ENCODE measurements around the gene KCNQ4. TPM values are rescaled to one million over a fixed set of nuclear protein-coding genes. Genes with fewer than 3 reads are reported as not detected.

The KCNQ4 gene
- total RNA-seq, 1 experiment from 2014 or later, result not detected

- POLR2A ChIA-PET, result interaction anchor here (0.5 to 1.9 kb wide), 7 partner anchors 10 to 383 kb away, joined by 3 to 8 read pairs (median 3); partner anchors contain the start of gene NFYC
- Mint-ChIP-seq H3K27me3 (ENCODE audit: insufficient read depth, unreplicated experiment) (no peaks in the 10 kb centered on the region), H3K4me1 (ENCODE audit: insufficient read depth, unreplicated experiment) (peaks cover 6% of the 10 kb centered on the region), H3K27ac (ENCODE audit: low read depth, unreplicated experiment) (no peak overlapping the region), H3K4me3 (ENCODE audit: unreplicated experiment) (no peak overlapping the region), H3K9me3 (ENCODE audit: unreplicated experiment) (no peaks in the 10 kb centered on the region), H3K36me3 (ENCODE audit: insufficient read depth, unreplicated experiment) (peaks cover 75% of the 10 kb centered on the region)
- CTCF ChIA-PET, result interaction anchor here (0.6 to 5.3 kb wide), 12 partner anchors 7 to 210 kb away, joined by 3 to 47 read pairs (median 4); no protein-coding TSS in a partner anchor
- intact Hi-C loops (cut with micrococcal nuclease), result no loop called here
- no peak for TF ChIP-seq CTCF (IDR thresholded peaks at IDR 0.05; ENCODE audit: unreplicated experiment)
- DNase-seq (ENCODE audit: unreplicated experiment), result no peak
- BruUV-seq (replicated peaks), result no TSS peak
Measured at GRCh38 chr1:40772146-40772955, 11.2 kb upstream of the KCNQ4 start.

- BruUV-seq (replicated peaks), result no TSS peak
- H3K36me3 Mint-ChIP-seq (ENCODE audit: insufficient read depth, unreplicated experiment), result peaks cover 60% of the 10 kb centered on the region
Measured at GRCh38 chr1:40773748-40774265, 9.8 kb upstream of the KCNQ4 start.

GRCh38 chr1:40774266-40774998, 9.2 kb upstream of the KCNQ4 start:
- POLR2A ChIA-PET, result interaction anchor here (0.6 to 1.5 kb wide), 9 partner anchors 10 to 178 kb away, joined by 3 to 6 read pairs (median 4); partner anchors contain the start of gene NFYC
- no peaks in the 10 kb centered on the region for H3K9me3 Mint-ChIP-seq (ENCODE audit: unreplicated experiment)
- no TSS peak for BruUV-seq (replicated peaks)
- no peaks in the 10 kb centered on the region for H3K27me3 Mint-ChIP-seq (ENCODE audit: insufficient read depth, unreplicated experiment)
- DNase-seq (ENCODE audit: unreplicated experiment), result peak; percentile 52
- CTCF ChIA-PET, result interaction anchor here (0.6 to 5.3 kb wide), 28 partner anchors 8 to 187 kb away, joined by 3 to 47 read pairs (median 4); partner anchors contain the start of gene NFYC
- peak; percentile 79 for TF ChIP-seq CTCF (IDR thresholded peaks at IDR 0.05; ENCODE audit: unreplicated experiment)
- no peak overlapping the region for H3K4me3 Mint-ChIP-seq (ENCODE audit: unreplicated experiment)
- intact Hi-C loops (cut with micrococcal nuclease), result loop anchor here (1.0 to 2.0 kb wide), 2 partner anchors 76 to 178 kb away; no protein-coding TSS in a partner anchor
- peaks cover 6% of the 10 kb centered on the region for H3K4me1 Mint-ChIP-seq (ENCODE audit: insufficient read depth, unreplicated experiment)
- no peak overlapping the region for H3K27ac Mint-ChIP-seq (ENCODE audit: low read depth, unreplicated experiment)
- H3K36me3 Mint-ChIP-seq (ENCODE audit: insufficient read depth, unreplicated experiment), result peaks cover 54% of the 10 kb centered on the region

More at GRCh38 chr1:40773748-40774265, 9.8 kb upstream of the KCNQ4 start:
- intact Hi-C loops (cut with micrococcal nuclease), result loop anchor here (1.0 to 2.0 kb wide), 2 partner anchors 77 to 178 kb away; no protein-coding TSS in a partner anchor
- Mint-ChIP-seq H3K27me3 (ENCODE audit: insufficient read depth, unreplicated experiment) (no peaks in the 10 kb centered on the region), H3K27ac (ENCODE audit: low read depth, unreplicated experiment) (no peak overlapping the region), H3K4me3 (ENCODE audit: unreplicated experiment) (no peak overlapping the region), H3K9me3 (ENCODE audit: unreplicated experiment) (no peaks in the 10 kb centered on the region), H3K4me1 (ENCODE audit: insufficient read depth, unreplicated experiment) (peaks cover 6% of the 10 kb centered on the region)
- TF ChIP-seq CTCF (IDR thresholded peaks at IDR 0.05; ENCODE audit: unreplicated experiment), result no peak
- DNase-seq (ENCODE audit: unreplicated experiment), result no peak
- CTCF ChIA-PET, result interaction anchor here (0.7 to 5.3 kb wide), 19 partner anchors 9 to 186 kb away, joined by 3 to 47 read pairs (median 5); partner anchors contain the start of gene NFYC
- POLR2A ChIA-PET, result interaction anchor here (0.8 to 1.5 kb wide), 5 partner anchors 9 to 81 kb away, joined by 3 to 6 read pairs (median 4); no protein-coding TSS in a partner anchor

Data from MCF 10A (cell line).